ENCODE data around the gene ARHGEF1. TPM values are rescaled to one million over a fixed set of nuclear protein-coding genes. Genes with fewer than 3 reads are reported as not detected.

Gene ARHGEF1
- total RNA-seq, 1 experiment from 2014 or later = 69.5 TPM

DNA sequence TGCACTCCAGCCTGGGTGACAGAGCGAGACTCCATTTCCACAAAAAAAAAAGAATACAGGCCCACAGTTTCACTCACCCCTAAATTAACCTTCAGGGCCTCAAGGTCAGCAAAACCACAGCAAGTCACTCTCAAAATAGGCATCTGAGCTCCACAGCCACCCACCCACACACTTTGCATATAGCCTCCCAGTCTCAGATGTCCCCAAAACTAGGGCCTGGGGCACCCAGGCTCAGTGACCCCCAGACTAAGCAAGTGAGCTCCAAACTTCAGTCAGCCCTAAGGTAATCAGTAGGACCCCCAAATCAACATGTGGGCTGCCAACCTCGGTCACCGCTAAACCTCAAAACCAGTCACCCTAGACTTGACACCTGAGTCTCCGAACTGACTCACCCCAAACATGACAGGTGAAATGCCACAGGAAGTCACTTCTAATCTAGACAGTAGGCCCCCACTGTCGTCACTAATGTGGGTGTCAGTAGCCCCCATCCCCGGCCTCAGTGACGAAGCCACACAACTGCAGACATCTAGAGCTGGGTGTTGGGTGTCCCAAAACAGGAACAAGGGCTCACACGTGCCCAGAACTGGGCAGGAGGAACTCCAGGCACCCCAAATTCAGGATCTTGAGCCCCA is 62.3 kb downstream of the ARHGEF1 start:
- no peak for ATAC-seq
- in situ Hi-C loops (cut with HindIII; ENCODE audit: low pct_unique_long_range_greater_than_20kb, low sequenced_read_pairs) = no loop called here
- intact Hi-C loops (cut with micrococcal nuclease; ENCODE audit: unreplicated experiment) = no loop called here

DNA sequence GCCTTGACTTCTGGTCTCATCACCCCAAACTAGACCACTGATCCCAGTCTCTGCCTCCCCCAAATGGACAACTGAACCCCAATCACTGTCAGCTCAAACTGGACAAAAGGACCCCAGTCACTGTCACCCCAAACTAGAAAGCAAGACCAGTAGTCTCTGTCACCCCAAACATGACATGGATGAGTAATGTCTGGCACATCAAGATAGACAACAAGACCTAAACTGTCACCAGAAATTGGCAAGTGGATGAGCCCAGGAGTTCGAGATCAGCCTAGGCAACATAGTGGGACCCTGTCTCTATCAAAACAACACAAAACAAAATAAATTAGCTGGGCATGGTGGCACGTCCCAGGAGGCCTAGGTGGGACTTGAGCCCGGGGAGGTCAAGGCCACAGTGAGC is 64.1 kb downstream of the ARHGEF1 start:
- CTCF ChIA-PET = no interaction called here
- in situ Hi-C loops (cut with HindIII; ENCODE audit: low pct_unique_long_range_greater_than_20kb, low sequenced_read_pairs) (no loop called here), intact Hi-C loops (cut with micrococcal nuclease; ENCODE audit: unreplicated experiment) (no loop called here)
- Histone ChIP-seq H3K4me3 (ENCODE audit: low read depth in 2 of 2, low read length in 2 of 2) (no peak overlapping the region), H3K36me3 (ENCODE audit: control insufficient read depth, insufficient read depth, low read length) (no peaks in the 10 kb centered on the region), H3K9me3 (ENCODE audit: control insufficient read depth, insufficient read depth, low read depth, low read length) (no peaks in the 10 kb centered on the region), H3K27me3 (ENCODE audit: control insufficient read depth, insufficient read depth, low read length) (no peaks in the 10 kb centered on the region), H3K27ac (ENCODE audit: low read length) (no peak overlapping the region), H3K4me1 (ENCODE audit: control insufficient read depth, insufficient read depth, low read length) (no peaks in the 10 kb centered on the region)
- POLR2A ChIA-PET = no interaction called here
- BruUV-seq (replicated peaks) = no TSS peak
- no peak for DNase-seq (ENCODE audit: low read depth, low spot score)
- ATAC-seq = no peak
- TF ChIP-seq, protein P1, sequence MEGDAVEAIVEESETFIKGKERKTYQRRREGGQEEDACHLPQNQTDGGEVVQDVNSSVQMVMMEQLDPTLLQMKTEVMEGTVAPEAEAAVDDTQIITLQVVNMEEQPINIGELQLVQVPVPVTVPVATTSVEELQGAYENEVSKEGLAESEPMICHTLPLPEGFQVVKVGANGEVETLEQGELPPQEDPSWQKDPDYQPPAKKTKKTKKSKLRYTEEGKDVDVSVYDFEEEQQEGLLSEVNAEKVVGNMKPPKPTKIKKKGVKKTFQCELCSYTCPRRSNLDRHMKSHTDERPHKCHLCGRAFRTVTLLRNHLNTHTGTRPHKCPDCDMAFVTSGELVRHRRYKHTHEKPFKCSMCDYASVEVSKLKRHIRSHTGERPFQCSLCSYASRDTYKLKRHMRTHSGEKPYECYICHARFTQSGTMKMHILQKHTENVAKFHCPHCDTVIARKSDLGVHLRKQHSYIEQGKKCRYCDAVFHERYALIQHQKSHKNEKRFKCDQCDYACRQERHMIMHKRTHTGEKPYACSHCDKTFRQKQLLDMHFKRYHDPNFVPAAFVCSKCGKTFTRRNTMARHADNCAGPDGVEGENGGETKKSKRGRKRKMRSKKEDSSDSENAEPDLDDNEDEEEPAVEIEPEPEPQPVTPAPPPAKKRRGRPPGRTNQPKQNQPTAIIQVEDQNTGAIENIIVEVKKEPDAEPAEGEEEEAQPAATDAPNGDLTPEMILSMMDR (IDR thresholded peaks at IDR 0.05) = no peak
- TF ChIP-seq TCF7L2 (IDR thresholded peaks at IDR 0.05; ENCODE audit: low read depth, low read length) (no peak), POLR2AphosphoS5 (IDR thresholded peaks at IDR 0.05; ENCODE audit: low read depth, low read length) (no peak), SIN3A (IDR thresholded peaks at IDR 0.05; ENCODE audit: borderline replicate concordance, insufficient read depth, low read depth, low read length) (no peak)
- TF ChIP-seq, protein P2, sequence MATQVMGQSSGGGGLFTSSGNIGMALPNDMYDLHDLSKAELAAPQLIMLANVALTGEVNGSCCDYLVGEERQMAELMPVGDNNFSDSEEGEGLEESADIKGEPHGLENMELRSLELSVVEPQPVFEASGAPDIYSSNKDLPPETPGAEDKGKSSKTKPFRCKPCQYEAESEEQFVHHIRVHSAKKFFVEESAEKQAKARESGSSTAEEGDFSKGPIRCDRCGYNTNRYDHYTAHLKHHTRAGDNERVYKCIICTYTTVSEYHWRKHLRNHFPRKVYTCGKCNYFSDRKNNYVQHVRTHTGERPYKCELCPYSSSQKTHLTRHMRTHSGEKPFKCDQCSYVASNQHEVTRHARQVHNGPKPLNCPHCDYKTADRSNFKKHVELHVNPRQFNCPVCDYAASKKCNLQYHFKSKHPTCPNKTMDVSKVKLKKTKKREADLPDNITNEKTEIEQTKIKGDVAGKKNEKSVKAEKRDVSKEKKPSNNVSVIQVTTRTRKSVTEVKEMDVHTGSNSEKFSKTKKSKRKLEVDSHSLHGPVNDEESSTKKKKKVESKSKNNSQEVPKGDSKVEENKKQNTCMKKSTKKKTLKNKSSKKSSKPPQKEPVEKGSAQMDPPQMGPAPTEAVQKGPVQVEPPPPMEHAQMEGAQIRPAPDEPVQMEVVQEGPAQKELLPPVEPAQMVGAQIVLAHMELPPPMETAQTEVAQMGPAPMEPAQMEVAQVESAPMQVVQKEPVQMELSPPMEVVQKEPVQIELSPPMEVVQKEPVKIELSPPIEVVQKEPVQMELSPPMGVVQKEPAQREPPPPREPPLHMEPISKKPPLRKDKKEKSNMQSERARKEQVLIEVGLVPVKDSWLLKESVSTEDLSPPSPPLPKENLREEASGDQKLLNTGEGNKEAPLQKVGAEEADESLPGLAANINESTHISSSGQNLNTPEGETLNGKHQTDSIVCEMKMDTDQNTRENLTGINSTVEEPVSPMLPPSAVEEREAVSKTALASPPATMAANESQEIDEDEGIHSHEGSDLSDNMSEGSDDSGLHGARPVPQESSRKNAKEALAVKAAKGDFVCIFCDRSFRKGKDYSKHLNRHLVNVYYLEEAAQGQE (IDR thresholded peaks at IDR 0.05; ENCODE audit: insufficient read depth in 1 of 2, low read depth in 2 of 2, low read length in 1 of 2) = no peak

More for the DNA sequence above, 62.3 kb downstream of the ARHGEF1 start:
- TF ChIP-seq, protein P1 (IDR thresholded peaks at IDR 0.05) = no peak
- no peak for TF ChIP-seq POLR2AphosphoS5 (IDR thresholded peaks at IDR 0.05; ENCODE audit: low read depth, low read length)
- TF ChIP-seq, protein P2 (IDR thresholded peaks at IDR 0.05; ENCODE audit: insufficient read depth in 1 of 2, low read depth in 2 of 2, low read length in 1 of 2) = no peak
- no peak for TF ChIP-seq TCF7L2 (IDR thresholded peaks at IDR 0.05; ENCODE audit: low read depth, low read length)
- no peak for TF ChIP-seq SIN3A (IDR thresholded peaks at IDR 0.05; ENCODE audit: borderline replicate concordance, insufficient read depth, low read depth, low read length)
- H3K4me1 ChIP-seq (ENCODE audit: control insufficient read depth, insufficient read depth, low read length) = no peaks in the 10 kb centered on the region
- CTCF ChIA-PET = no interaction called here
- no peak for DNase-seq (ENCODE audit: low read depth, low spot score)
- POLR2A ChIA-PET = no interaction called here
- H3K27me3 ChIP-seq (ENCODE audit: control insufficient read depth, insufficient read depth, low read length) = no peaks in the 10 kb centered on the region
- no peak overlapping the region for H3K27ac ChIP-seq (ENCODE audit: low read length)
- H3K36me3 ChIP-seq (ENCODE audit: control insufficient read depth, insufficient read depth, low read length) = no peaks in the 10 kb centered on the region
- no TSS peak for BruUV-seq (replicated peaks)
- no peak overlapping the region for H3K4me3 ChIP-seq (ENCODE audit: low read depth in 2 of 2, low read length in 2 of 2)
- H3K9me3 ChIP-seq (ENCODE audit: control insufficient read depth, insufficient read depth, low read depth, low read length) = no peaks in the 10 kb centered on the region

Measured in Panc1 (cell line).